ENCODE data around the gene FGFR2. TPM values are rescaled to one million over a fixed set of nuclear protein-coding genes. Genes with fewer than 3 reads are reported as not detected.

The FGFR2 gene
- total and polyA plus RNA-seq, 2 donors (not counting 3 experiments of a cell fraction or from before 2014, with no cell fraction given) = 0.06 TPM; not detected in 1

DNA sequence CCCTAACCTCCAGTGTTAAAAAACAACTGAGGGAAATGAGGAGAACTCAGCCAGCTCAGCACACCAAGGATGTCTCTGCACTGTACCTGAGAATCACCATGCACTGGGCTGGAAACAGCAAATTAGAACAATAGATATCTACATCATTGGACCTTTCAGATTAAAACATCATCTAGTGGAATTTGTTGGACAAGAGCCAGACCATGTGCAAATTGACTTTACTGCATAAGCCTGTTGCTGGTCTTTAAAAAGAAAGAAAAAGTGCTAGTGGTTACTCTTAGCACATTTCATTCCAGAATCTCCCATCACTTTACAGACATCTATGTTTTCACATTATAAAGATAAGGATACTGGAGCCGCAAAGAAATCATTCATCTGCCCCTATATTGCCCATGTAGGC, 75.4 kb downstream of the FGFR2 start:
- FAIRE-seq = no peak
- CTCF ChIA-PET = no interaction called here
- dilution Hi-C loops (cut with MboI; ENCODE audit: extremely low pct_ligation_motif_present, low sequenced_read_pairs) = no loop called here

DNA sequence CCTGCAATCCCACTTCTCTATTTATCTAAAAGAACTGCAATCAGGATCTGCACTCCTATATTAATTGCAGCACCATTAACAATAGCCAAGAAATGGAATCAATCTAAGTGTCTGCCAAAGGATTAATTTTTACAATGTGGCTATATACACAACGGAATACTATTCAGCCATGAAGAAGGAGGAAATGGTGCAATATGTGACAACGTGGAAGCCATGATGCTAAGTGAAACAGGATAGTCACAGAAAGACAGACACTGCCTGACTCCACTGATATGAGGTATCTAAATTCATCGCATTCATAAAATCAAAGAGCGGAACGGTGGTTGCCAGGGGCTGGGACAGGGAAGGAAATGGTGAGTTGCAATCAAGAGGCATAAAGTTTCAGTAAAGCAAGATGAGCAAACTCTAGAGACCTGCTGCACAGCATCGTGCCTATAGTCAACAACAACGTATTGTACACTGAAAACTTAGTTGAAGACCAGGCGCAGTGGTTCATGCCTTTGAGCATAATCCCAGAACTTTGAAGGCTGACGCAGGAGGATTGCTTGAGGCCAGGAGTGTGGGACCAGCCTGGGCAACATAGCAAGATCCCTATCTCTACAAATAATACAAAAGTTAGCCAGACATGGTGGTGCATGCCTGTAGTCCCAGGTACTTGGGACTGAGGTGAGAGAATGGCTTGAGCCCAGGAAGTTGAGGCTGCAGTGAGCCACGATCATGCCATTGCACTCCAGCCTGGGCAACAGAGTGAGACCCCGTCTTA, 76.3 kb downstream of the FGFR2 start:
- Histone ChIP-seq H3K79me2 (ENCODE audit: control insufficient read depth, insufficient read depth, low read length) (no peaks in the 10 kb centered on the region), H3K27me3 (ENCODE audit: control insufficient read depth in 2 of 2, insufficient read depth in 2 of 2, low read length in 2 of 2) (no peaks in the 10 kb centered on the region), H3K9ac (replicated peaks; ENCODE audit: extremely low read depth, insufficient read depth, low read length) (no peak overlapping the region), H3K4me2 (ENCODE audit: insufficient read depth, low read length) (no peak overlapping the region), H3K27ac (ENCODE audit: insufficient read depth, low read depth, low read length) (no peak overlapping the region), H3K9me3 (replicated peaks; ENCODE audit: control insufficient read depth, insufficient read depth, low read length) (peaks cover 2% of the 10 kb centered on the region), H3K36me3 (ENCODE audit: control insufficient read depth in 2 of 2, extremely low read depth in 1 of 2, insufficient read depth in 2 of 2, low read length in 2 of 2) (no peaks in the 10 kb centered on the region), H3K4me1 (ENCODE audit: control insufficient read depth, extremely low read depth, insufficient read depth, low read length) (peaks cover 11% of the 10 kb centered on the region), H3K4me3 (replicated peaks in 1 of 3; ENCODE audit: insufficient read depth in 1 of 3, low read depth in 1 of 3, low read length in 3 of 3) (no peak overlapping the region), H4K20me1 (replicated peaks; ENCODE audit: control insufficient read depth, extremely low read depth, insufficient read depth, low read length) (no peaks in the 10 kb centered on the region), H2AFZ (ENCODE audit: low read depth, low read length) (no peak overlapping the region), H3K9me1 (replicated peaks; ENCODE audit: control insufficient read depth, extremely low read depth, insufficient read depth, low read length) (no peaks in the 10 kb centered on the region)
- FAIRE-seq (no peak), DNase-seq (ENCODE audit: low read depth, low spot score) (no peak)
- no TSS peak for BruUV-seq (replicated peaks)
- dilution Hi-C loops (cut with MboI; ENCODE audit: extremely low pct_ligation_motif_present, low sequenced_read_pairs) (no loop called here), intact Hi-C loops (cut with micrococcal nuclease) (no loop called here)
- ChIA-PET POLR2A (no interaction called here), CTCF (no interaction called here)
- TF ChIP-seq GATA2 (IDR thresholded peaks at IDR 0.05; ENCODE audit: insufficient read depth, insufficient read length, low read depth, low read length) (no peak), FOS (IDR thresholded peaks at IDR 0.05; ENCODE audit: borderline replicate concordance, insufficient read depth, low read length) (no peak), JUN (IDR thresholded peaks at IDR 0.05; ENCODE audit: borderline replicate concordance, insufficient read depth, insufficient read length, low read depth) (no peak), MAX (IDR thresholded peaks at IDR 0.05; ENCODE audit: insufficient read depth, insufficient read length) (no peak), POLR2A (IDR thresholded peaks at IDR 0.05; ENCODE audit: low read depth, low read length) (no peak), EZH2 (IDR thresholded peaks at IDR 0.05; ENCODE audit: borderline replicate concordance, low read depth, low read length, severe bottlenecking) (no peak), POLR2AphosphoS5 (IDR thresholded peaks at IDR 0.05; ENCODE audit: insufficient read depth, low read depth, low read length) (no peak), CTCF (IDR thresholded peaks at IDR 0.05; ENCODE audit: extremely low read depth in 1 of 2, insufficient read depth in 1 of 2, low read depth in 1 of 2, low read length in 2 of 2) (no peak), MYC (IDR thresholded peaks at IDR 0.05; ENCODE audit: low read depth, low read length) (no peak)

More for the DNA sequence above, 75.4 kb downstream of the FGFR2 start:
- no peaks in the 10 kb centered on the region for H3K79me2 ChIP-seq (ENCODE audit: control insufficient read depth, insufficient read depth, low read length)
- intact Hi-C loops (cut with micrococcal nuclease) = no loop called here
- peaks cover 7% of the 10 kb centered on the region for H3K4me1 ChIP-seq (ENCODE audit: control insufficient read depth, extremely low read depth, insufficient read depth, low read length)
- no peaks in the 10 kb centered on the region for H3K27me3 ChIP-seq (ENCODE audit: control insufficient read depth in 2 of 2, insufficient read depth in 2 of 2, low read length in 2 of 2)
- H3K27ac ChIP-seq (ENCODE audit: insufficient read depth, low read depth, low read length) = no peak overlapping the region
- H3K4me2 ChIP-seq (ENCODE audit: insufficient read depth, low read length) = no peak overlapping the region
- BruUV-seq (replicated peaks) = no TSS peak
- no peak overlapping the region for H2AFZ ChIP-seq (ENCODE audit: low read depth, low read length)
- no peaks in the 10 kb centered on the region for H4K20me1 ChIP-seq (replicated peaks; ENCODE audit: control insufficient read depth, extremely low read depth, insufficient read depth, low read length)
- H3K4me3 ChIP-seq (replicated peaks in 1 of 3; ENCODE audit: insufficient read depth in 1 of 3, low read depth in 1 of 3, low read length in 3 of 3) = no peak overlapping the region
- TF ChIP-seq MAX (IDR thresholded peaks at IDR 0.05; ENCODE audit: insufficient read depth, insufficient read length) (no peak), POLR2A (IDR thresholded peaks at IDR 0.05; ENCODE audit: low read depth, low read length) (no peak)
- peaks cover 2% of the 10 kb centered on the region for H3K9me3 ChIP-seq (replicated peaks; ENCODE audit: control insufficient read depth, insufficient read depth, low read length)
- no peak for DNase-seq (ENCODE audit: low read depth, low spot score)
- H3K9me1 ChIP-seq (replicated peaks; ENCODE audit: control insufficient read depth, extremely low read depth, insufficient read depth, low read length) = no peaks in the 10 kb centered on the region
- H3K36me3 ChIP-seq (ENCODE audit: control insufficient read depth in 2 of 2, extremely low read depth in 1 of 2, insufficient read depth in 2 of 2, low read length in 2 of 2) = no peaks in the 10 kb centered on the region
- POLR2A ChIA-PET = no interaction called here
- no peak overlapping the region for H3K9ac ChIP-seq (replicated peaks; ENCODE audit: extremely low read depth, insufficient read depth, low read length)
